HL-60 (cell line): ENCODE data around the gene LRRC32.

Experiments
- GABPA ChIP-seq: IDR thresholded peaks from 2 replicates; pipeline ENCODE4 v1.6.1; 2012; ENCODE audit warnings: low read depth
- POLR2AphosphoS5 ChIP-seq: IDR thresholded peaks from 2 replicates; pipeline ENCODE4 v1.6.1; 2012; ENCODE audit warnings: low read depth
- REST ChIP-seq: IDR thresholded peaks from 2 replicates; pipeline ENCODE4 v1.6.1; 2012; ENCODE audit warnings: low read depth; ENCODE audit not compliant: insufficient replicate concordance
- SPI1 ChIP-seq: IDR thresholded peaks from 2 replicates; pipeline ENCODE4 v1.6.1; 2012; ENCODE audit warnings: low read depth, mild to moderate bottlenecking, borderline replicate concordance
- TF ChIP-seq, protein P1 (sequence below): IDR thresholded peaks from one replicate; pipeline ENCODE4 v1.5.1; 2011; ENCODE audit warnings: low read length, control low read depth, inconsistent platforms; ENCODE audit not compliant: insufficient read depth

DNA sequence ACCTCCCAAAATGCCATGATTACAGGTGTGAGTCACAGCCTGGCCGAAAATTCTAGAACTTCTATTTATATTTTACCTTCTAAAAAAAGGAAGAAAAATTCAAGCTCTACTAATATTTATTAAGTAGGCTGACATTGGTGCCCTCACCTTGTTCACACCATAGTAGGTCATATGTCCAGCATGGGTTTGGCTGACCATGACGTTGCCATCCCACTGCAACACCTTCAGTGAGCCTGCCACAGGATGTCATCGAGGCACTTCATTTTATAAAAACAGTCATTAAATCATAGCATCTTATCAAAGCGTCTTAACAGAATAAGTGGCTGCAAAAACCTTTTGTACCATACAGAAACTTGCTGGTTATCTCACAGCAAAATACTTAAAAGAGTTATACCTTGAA is 58.3 kb downstream of the LRRC32 start:
- TF ChIP-seq POLR2AphosphoS5 (no peak), REST (no peak), GABPA (no peak), SPI1 (no peak)
- TF ChIP-seq, protein P1, sequence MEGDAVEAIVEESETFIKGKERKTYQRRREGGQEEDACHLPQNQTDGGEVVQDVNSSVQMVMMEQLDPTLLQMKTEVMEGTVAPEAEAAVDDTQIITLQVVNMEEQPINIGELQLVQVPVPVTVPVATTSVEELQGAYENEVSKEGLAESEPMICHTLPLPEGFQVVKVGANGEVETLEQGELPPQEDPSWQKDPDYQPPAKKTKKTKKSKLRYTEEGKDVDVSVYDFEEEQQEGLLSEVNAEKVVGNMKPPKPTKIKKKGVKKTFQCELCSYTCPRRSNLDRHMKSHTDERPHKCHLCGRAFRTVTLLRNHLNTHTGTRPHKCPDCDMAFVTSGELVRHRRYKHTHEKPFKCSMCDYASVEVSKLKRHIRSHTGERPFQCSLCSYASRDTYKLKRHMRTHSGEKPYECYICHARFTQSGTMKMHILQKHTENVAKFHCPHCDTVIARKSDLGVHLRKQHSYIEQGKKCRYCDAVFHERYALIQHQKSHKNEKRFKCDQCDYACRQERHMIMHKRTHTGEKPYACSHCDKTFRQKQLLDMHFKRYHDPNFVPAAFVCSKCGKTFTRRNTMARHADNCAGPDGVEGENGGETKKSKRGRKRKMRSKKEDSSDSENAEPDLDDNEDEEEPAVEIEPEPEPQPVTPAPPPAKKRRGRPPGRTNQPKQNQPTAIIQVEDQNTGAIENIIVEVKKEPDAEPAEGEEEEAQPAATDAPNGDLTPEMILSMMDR = no peak
